ENCODE measurements around the gene MAP4K4. TPM values are rescaled to one million over a fixed set of nuclear protein-coding genes. Genes with fewer than 3 reads are reported as not detected.
A peak's percentile ranks its signal among the peaks of the same experiment; 100 is the strongest.

The MAP4K4 gene
- total RNA-seq, 1 donor from 2014 or later = 166 TPM

GRCh38 chr2:101775092-101775491, 77.6 kb downstream of the MAP4K4 start:
- no peak overlapping the region for H3K4me3 Mint-ChIP-seq
- H3K36me3 Mint-ChIP-seq = peaks cover 5% of the 10 kb centered on the region
- no peak for TF ChIP-seq CTCF (conservative IDR thresholded peaks at IDR 0.05)
- no peak overlapping the region for H3K27ac Mint-ChIP-seq
- H3K9me3 Mint-ChIP-seq = peaks cover 4% of the 10 kb centered on the region
- no peak for DNase-seq (ENCODE audit: extremely low spot score, unreplicated experiment)
- H3K27me3 Mint-ChIP-seq = no peaks in the 10 kb centered on the region
- H3K4me1 Mint-ChIP-seq (ENCODE audit: unreplicated experiment) = peaks cover 77% of the 10 kb centered on the region

- Mint-ChIP-seq H3K4me3 (no peak overlapping the region), H3K27me3 (no peaks in the 10 kb centered on the region), H3K36me3 (peaks cover 5% of the 10 kb centered on the region), H3K9me3 (peaks cover 4% of the 10 kb centered on the region), H3K4me1 (ENCODE audit: unreplicated experiment) (peaks cover 80% of the 10 kb centered on the region), H3K27ac (no peak overlapping the region)
- DNase-seq (ENCODE audit: extremely low spot score, unreplicated experiment) = no peak
- no peak for TF ChIP-seq CTCF (conservative IDR thresholded peaks at IDR 0.05)
Measured at GRCh38 chr2:101775636-101776035, 78.1 kb downstream of the MAP4K4 start.

GRCh38 chr2:101776172-101777043, 78.9 kb downstream of the MAP4K4 start:
- Mint-ChIP-seq H3K27ac (no peak overlapping the region), H3K36me3 (peaks cover 5% of the 10 kb centered on the region)
- peak; percentile 56 for TF ChIP-seq CTCF (conservative IDR thresholded peaks at IDR 0.05)

GRCh38 chr2:101777337-101777736, 79.8 kb downstream of the MAP4K4 start:
- Mint-ChIP-seq H3K4me3 (no peak overlapping the region), H3K27me3 (no peaks in the 10 kb centered on the region), H3K4me1 (ENCODE audit: unreplicated experiment) (peaks cover 79% of the 10 kb centered on the region), H3K9me3 (peaks cover 4% of the 10 kb centered on the region), H3K36me3 (peaks cover 5% of the 10 kb centered on the region), H3K27ac (no peak overlapping the region)
- no peak for TF ChIP-seq CTCF (conservative IDR thresholded peaks at IDR 0.05)
- no peak for DNase-seq (ENCODE audit: extremely low spot score, unreplicated experiment)

More at GRCh38 chr2:101776172-101777043, 78.9 kb downstream of the MAP4K4 start:
- Mint-ChIP-seq H3K9me3 (peaks cover 4% of the 10 kb centered on the region), H3K4me3 (no peak overlapping the region), H3K4me1 (ENCODE audit: unreplicated experiment) (peaks cover 79% of the 10 kb centered on the region), H3K27me3 (no peaks in the 10 kb centered on the region)
- no peak for DNase-seq (ENCODE audit: extremely low spot score, unreplicated experiment)

GRCh38 chr2:101778102-101778501, 80.6 kb downstream of the MAP4K4 start:
- TF ChIP-seq CTCF (conservative IDR thresholded peaks at IDR 0.05) = no peak
- H3K4me3 Mint-ChIP-seq = no peak overlapping the region
- H3K36me3 Mint-ChIP-seq = peaks cover 5% of the 10 kb centered on the region
- DNase-seq (ENCODE audit: extremely low spot score, unreplicated experiment) = no peak
- H3K4me1 Mint-ChIP-seq (ENCODE audit: unreplicated experiment) = peaks cover 76% of the 10 kb centered on the region
- H3K9me3 Mint-ChIP-seq = peaks cover 4% of the 10 kb centered on the region
- no peak overlapping the region for H3K27ac Mint-ChIP-seq
- H3K27me3 Mint-ChIP-seq = no peaks in the 10 kb centered on the region

Data from type B pancreatic cell (in vitro differentiated cells).